ENCODE data around the gene C3orf62. TPM values are rescaled to one million over a fixed set of nuclear protein-coding genes. Genes with fewer than 3 reads are reported as not detected.

C3orf62 gene
- total and polyA plus RNA-seq, 2 donors (not counting 1 experiment from before 2014, with no cell fraction given) = 6.8 to 7.8 TPM

DNA sequence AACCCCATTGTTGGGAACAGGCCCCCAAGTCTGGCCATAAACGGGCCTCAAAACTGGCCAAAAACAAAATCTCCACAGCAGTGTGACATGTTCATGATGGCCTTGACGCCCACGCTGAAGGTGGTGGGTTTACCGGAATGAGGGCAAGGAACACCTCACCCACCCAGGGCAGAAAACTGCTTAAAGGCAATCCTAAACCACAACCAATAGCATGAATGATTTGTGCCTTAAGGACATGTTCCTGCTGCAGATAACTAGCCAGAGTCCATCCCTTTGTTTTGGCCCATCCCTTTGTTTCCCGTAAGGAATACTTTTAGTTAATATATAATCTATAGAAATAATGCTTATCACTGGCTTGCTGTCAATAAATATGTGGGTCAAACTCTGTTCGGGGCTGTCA is 57.9 kb downstream of the C3orf62 start:
- H3K27me3 Mint-ChIP-seq = peaks cover 20% of the 10 kb centered on the region
- POLR2A ChIA-PET = no interaction called here
- CTCF ChIA-PET = no interaction called here
- no peak overlapping the region for H3K4me3 ChIP-seq (ENCODE audit: control extremely low read depth in 1 of 5, extremely low read depth in 1 of 5, insufficient read depth in 1 of 5, low read depth in 2 of 5, low read length in 4 of 5)
- H3K9me3 ChIP-seq (ENCODE audit: control extremely low read depth in 1 of 3, control insufficient read depth in 2 of 3, insufficient read depth in 1 of 3, low read length in 2 of 3) = peaks cover 0 to 9% (median 0%) of the 10 kb centered on the region in 3 donors
- no peak overlapping the region for H3K4me3 Mint-ChIP-seq
- no peaks in the 10 kb centered on the region for H3K9me3 Mint-ChIP-seq (ENCODE audit: insufficient read depth)
- ATAC-seq (ENCODE audit: low read depth) = no peak
- no peaks in the 10 kb centered on the region for H3K79me2 ChIP-seq (ENCODE audit: control insufficient read depth, insufficient read depth, low read length)
- WGBS (ENCODE audit: insufficient coverage) = 97% methylated on average over 4 of the region's 6 CpGs
- H3K36me3 ChIP-seq (replicated peaks in 1 of 2; ENCODE audit: control extremely low read depth in 1 of 2, control insufficient read depth in 1 of 2, extremely low read depth in 1 of 2, insufficient read depth in 2 of 2, low read length in 1 of 2) = no peaks in the 10 kb centered on the region
- no peaks in the 10 kb centered on the region for H3K4me1 ChIP-seq (ENCODE audit: control insufficient read depth in 2 of 2, insufficient read depth in 2 of 2, low read length in 2 of 2)
- intact Hi-C loops (cut with micrococcal nuclease) = no loop called here
- no peak overlapping the region for H3K9ac ChIP-seq (ENCODE audit: low read length)
- no peaks in the 10 kb centered on the region for H3K4me1 Mint-ChIP-seq
- no peaks in the 10 kb centered on the region for H3K27me3 ChIP-seq (replicated peaks in 1 of 4; ENCODE audit: control extremely low read depth in 1 of 4, control insufficient read depth in 3 of 4, insufficient read depth in 4 of 4, low read length in 3 of 4)
- H2AFZ ChIP-seq (ENCODE audit: insufficient read depth, low read depth, low read length, poor library complexity, severe bottlenecking) = no peak overlapping the region
- TF ChIP-seq EZH2 (IDR thresholded peaks at IDR 0.05; ENCODE audit: borderline replicate concordance, insufficient read depth, low read depth, low read length, poor library complexity, severe bottlenecking) (no peak), CTCF (IDR thresholded peaks at IDR 0.05) (no peak)
- H3K4me2 ChIP-seq (replicated peaks; ENCODE audit: low read depth, low read length, poor library complexity, severe bottlenecking) = no peak overlapping the region
- H3K27ac Mint-ChIP-seq = no peak overlapping the region
- no peak for DNase-seq
- no peaks in the 10 kb centered on the region for H4K20me1 ChIP-seq (ENCODE audit: control insufficient read depth, insufficient read depth, low read length, poor library complexity, severe bottlenecking)
- no peak overlapping the region for H3K27ac ChIP-seq (ENCODE audit: low read length in 2 of 2)

Small RNA genes lying within 50 kb of the gene (small RNA-seq; reads per million reads assigned to genes)
- gene AC121247.2 (ENCODE audit: insufficient read length, low read depth, low replicate concordance) = not detected
- gene MIR4271 (ENCODE audit: insufficient read length, low read depth, low replicate concordance) = not detected
- not detected for gene RF00019 (ENCODE audit: insufficient read length, low read depth, low replicate concordance)

Other genes starting within 250 kb of the C3orf62 start
- gene IMPDH2, start 247.8 kb downstream of the C3orf62 start, total RNA-seq = 186 and 193 TPM in 2 replicates
- gene IMPDH2, start 247.8 kb downstream of the C3orf62 start, polyA plus RNA-seq = 171 and 205 TPM in 2 replicates
- 187 and 196 TPM in 2 replicates for gene QRICH1, start 183.2 kb downstream of the C3orf62 start, total RNA-seq
- 179 and 223 TPM in 2 replicates for gene QRICH1, start 183.2 kb downstream of the C3orf62 start, polyA plus RNA-seq
- 252 and 282 TPM in 2 replicates for gene QARS1, start 172.5 kb downstream of the C3orf62 start, total RNA-seq
- gene QARS1, start 172.5 kb downstream of the C3orf62 start, polyA plus RNA-seq = 426 and 469 TPM in 2 replicates
- 87.3 and 89.9 TPM in 2 replicates for gene USP19, start 156.4 kb downstream of the C3orf62 start, total RNA-seq
- 56.3 and 73.5 TPM in 2 replicates for gene USP19, start 156.4 kb downstream of the C3orf62 start, polyA plus RNA-seq
- gene LAMB2, start 144.2 kb downstream of the C3orf62 start, total RNA-seq = 0.05 and 0.74 TPM in 2 replicates
- gene LAMB2, start 144.2 kb downstream of the C3orf62 start, polyA plus RNA-seq = 0.25 and 0.67 TPM in 2 replicates
- 29.7 and 30.0 TPM in 2 replicates for gene CCDC71, start 110.9 kb downstream of the C3orf62 start, total RNA-seq
- gene CCDC71, start 110.9 kb downstream of the C3orf62 start, polyA plus RNA-seq = 13.4 and 15.6 TPM in 2 replicates
- 1.9 and 3.6 TPM in 2 replicates for gene KLHDC8B, start 105.6 kb downstream of the C3orf62 start, total RNA-seq
- 0.43 and 0.79 TPM in 2 replicates for gene KLHDC8B, start 105.6 kb downstream of the C3orf62 start, polyA plus RNA-seq
- gene USP4, start 62.8 kb upstream of the C3orf62 start, total RNA-seq = 113 and 116 TPM in 2 replicates
- gene USP4, start 62.8 kb upstream of the C3orf62 start, polyA plus RNA-seq = 60.3 and 71.7 TPM in 2 replicates
- gene GPX1, start 81.1 kb upstream of the C3orf62 start, total RNA-seq = 64.7 and 79.5 TPM in 2 replicates
- 145 and 180 TPM in 2 replicates for gene GPX1, start 81.1 kb upstream of the C3orf62 start, polyA plus RNA-seq
- gene RHOA, start 134.7 kb upstream of the C3orf62 start, total RNA-seq = 298 and 306 TPM in 2 replicates
- 244 and 485 TPM in 2 replicates for gene RHOA, start 134.7 kb upstream of the C3orf62 start, polyA plus RNA-seq
- 46.4 and 49.3 TPM in 2 replicates for gene TCTA, start 135.2 kb upstream of the C3orf62 start, total RNA-seq
- gene TCTA, start 135.2 kb upstream of the C3orf62 start, polyA plus RNA-seq = 37.6 and 55.9 TPM in 2 replicates
- 14.0 TPM in 2 replicates for gene AMT, start 145.2 kb upstream of the C3orf62 start, total RNA-seq
- gene AMT, start 145.2 kb upstream of the C3orf62 start, polyA plus RNA-seq = 44.0 and 51.1 TPM in 2 replicates
- 28.8 and 32.3 TPM in 2 replicates for gene NICN1, start 152.1 kb upstream of the C3orf62 start, total RNA-seq
- gene NICN1, start 152.1 kb upstream of the C3orf62 start, polyA plus RNA-seq = 45.9 and 66.4 TPM in 2 replicates
- gene DAG1, start 193.0 kb upstream of the C3orf62 start, total RNA-seq = 27.2 and 27.3 TPM in 2 replicates
- 9.6 and 11.2 TPM in 2 replicates for gene DAG1, start 193.0 kb upstream of the C3orf62 start, polyA plus RNA-seq